Measurements from ENCODE around the gene ERF. TPM values are rescaled to one million over a fixed set of nuclear protein-coding genes. Genes with fewer than 3 reads are reported as not detected.

ERF gene
- polyA plus RNA-seq, 2 of the 4 experiments (the other 2 are of a cell fraction): 103 to 120 TPM

- H3K4me3 ChIP-seq: peak overlapping the region; percentile 77
- 24% methylated on average over 20 of the region's 25 CpGs for WGBS (ENCODE audit: missing lambda C conversion rate)
- peak overlapping the region; percentile 100 for H3K4me2 ChIP-seq
- H3K4me1 ChIP-seq: peaks cover 66% of the 10 kb centered on the region
- no peaks in the 10 kb centered on the region for H3K9me3 ChIP-seq
- TF ChIP-seq CBX8 (IDR thresholded peaks at IDR 0.05): no peak
- TF ChIP-seq, protein P1, sequence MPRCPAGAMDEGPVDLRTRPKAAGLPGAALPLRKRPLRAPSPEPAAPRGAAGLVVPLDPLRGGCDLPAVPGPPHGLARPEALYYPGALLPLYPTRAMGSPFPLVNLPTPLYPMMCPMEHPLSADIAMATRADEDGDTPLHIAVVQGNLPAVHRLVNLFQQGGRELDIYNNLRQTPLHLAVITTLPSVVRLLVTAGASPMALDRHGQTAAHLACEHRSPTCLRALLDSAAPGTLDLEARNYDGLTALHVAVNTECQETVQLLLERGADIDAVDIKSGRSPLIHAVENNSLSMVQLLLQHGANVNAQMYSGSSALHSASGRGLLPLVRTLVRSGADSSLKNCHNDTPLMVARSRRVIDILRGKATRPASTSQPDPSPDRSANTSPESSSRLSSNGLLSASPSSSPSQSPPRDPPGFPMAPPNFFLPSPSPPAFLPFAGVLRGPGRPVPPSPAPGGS (IDR thresholded peaks at IDR 0.05): no peak
- no peak for TF ChIP-seq MYC (IDR thresholded peaks at IDR 0.05; ENCODE audit: borderline replicate concordance, low read length)
- TF ChIP-seq TP53 (CRISPR knock-in tag; IDR thresholded peaks at IDR 0.05): no peak
- no peak for TF ChIP-seq EHF (CRISPR knock-in tag; IDR thresholded peaks at IDR 0.05)
- TF ChIP-seq NPAS2 (CRISPR knock-in tag; IDR thresholded peaks at IDR 0.05; ENCODE audit: borderline replicate concordance): no peak
- no peak for TF ChIP-seq KDM5A (IDR thresholded peaks at IDR 0.05)
- TF ChIP-seq SMC3 (IDR thresholded peaks at IDR 0.05): no peak
- TF ChIP-seq ZSCAN20 (CRISPR knock-in tag; IDR thresholded peaks at IDR 0.05): no peak
- TF ChIP-seq HOXB5 (CRISPR knock-in tag; IDR thresholded peaks at IDR 0.05): no peak
- no peak for TF ChIP-seq ZFP36 (IDR thresholded peaks at IDR 0.05; ENCODE audit: borderline replicate concordance, partially characterized antibody)
- TF ChIP-seq GATA3 (IDR thresholded peaks at IDR 0.05; ENCODE audit: borderline replicate concordance): no peak
- TF ChIP-seq RAD21 (conservative IDR thresholded peaks at IDR 0.05 in 1 of 2, IDR thresholded peaks at IDR 0.05 in 1 of 2): no peak
- TF ChIP-seq ATOH8 (CRISPR knock-in tag; IDR thresholded peaks at IDR 0.05; ENCODE audit: low read depth): no peak
- no peak for TF ChIP-seq PHF8 (IDR thresholded peaks at IDR 0.05; ENCODE audit: borderline replicate concordance, low read depth)
- TF ChIP-seq RARB (CRISPR knock-in tag; IDR thresholded peaks at IDR 0.05): no peak
- H3K27ac ChIP-seq: peak overlapping the region; percentile 94 to 98
- CTCF ChIA-PET: interaction anchor here (2.6 to 14.6 kb wide), 6 partner anchors 10 to 44 kb away, joined by 10 to 373 read pairs (median 42); partner anchors contain the start of genes CIC and GSK3A
- FAIRE-seq (no peak), ATAC-seq (peak; percentile 1 to 11; a peak in 3 of 6 replicates), DNase-seq (ENCODE audit: low read depth in 1 of 2, low spot score in 1 of 2) (peak in 1 of 2 experiments; percentile 66)
- POLR2A ChIA-PET: interaction anchor here (0.6 to 5.6 kb wide), 3 partner anchors 25 to 38 kb away, joined by 3 to 56 read pairs (median 3); partner anchors contain the start of gene GSK3A
Observed at GRCh38 chr19:42281146-42281826, 26.4 kb upstream of the ERF start.

- no peak for FAIRE-seq
- Histone ChIP-seq H3K27ac (peak overlapping the region; percentile 94 to 98), H3K4me3 (peak overlapping the region; percentile 77), H3K4me2 (peak overlapping the region; percentile 100), H3K9me3 (no peaks in the 10 kb centered on the region), H3K4me1 (peaks cover 61% of the 10 kb centered on the region)
- TF ChIP-seq SREBF2 (IDR thresholded peaks at IDR 0.05) (no peak), FOSB (CRISPR knock-in tag; IDR thresholded peaks at IDR 0.05) (no peak), SMC3 (IDR thresholded peaks at IDR 0.05) (no peak), ZNF302 (CRISPR knock-in tag; IDR thresholded peaks at IDR 0.05) (no peak), ZSCAN20 (CRISPR knock-in tag; IDR thresholded peaks at IDR 0.05) (no peak), KDM1A (IDR thresholded peaks at IDR 0.05; ENCODE audit: low read depth) (no peak), KDM5A (IDR thresholded peaks at IDR 0.05) (no peak), JUN (IDR thresholded peaks at IDR 0.05) (no peak), CBX8 (IDR thresholded peaks at IDR 0.05) (no peak), RNF2 (IDR thresholded peaks at IDR 0.05; ENCODE audit: borderline replicate concordance, low read depth) (no peak), MYC (IDR thresholded peaks at IDR 0.05; ENCODE audit: borderline replicate concordance, low read length) (no peak), MAZ (IDR thresholded peaks at IDR 0.05; ENCODE audit: borderline replicate concordance, low read depth, low read length) (no peak), CHD2 (IDR thresholded peaks at IDR 0.05; ENCODE audit: low read length, partially characterized antibody) (no peak), JUNB (IDR thresholded peaks at IDR 0.05) (no peak), TP53 (CRISPR knock-in tag; IDR thresholded peaks at IDR 0.05) (no peak)
- TF ChIP-seq, protein P2, sequence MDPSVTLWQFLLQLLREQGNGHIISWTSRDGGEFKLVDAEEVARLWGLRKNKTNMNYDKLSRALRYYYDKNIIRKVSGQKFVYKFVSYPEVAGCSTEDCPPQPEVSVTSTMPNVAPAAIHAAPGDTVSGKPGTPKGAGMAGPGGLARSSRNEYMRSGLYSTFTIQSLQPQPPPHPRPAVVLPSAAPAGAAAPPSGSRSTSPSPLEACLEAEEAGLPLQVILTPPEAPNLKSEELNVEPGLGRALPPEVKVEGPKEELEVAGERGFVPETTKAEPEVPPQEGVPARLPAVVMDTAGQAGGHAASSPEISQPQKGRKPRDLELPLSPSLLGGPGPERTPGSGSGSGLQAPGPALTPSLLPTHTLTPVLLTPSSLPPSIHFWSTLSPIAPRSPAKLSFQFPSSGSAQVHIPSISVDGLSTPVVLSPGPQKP (IDR thresholded peaks at IDR 0.05; ENCODE audit: low read depth, low read length): no peak
- ChIA-PET POLR2A (interaction anchor here (0.6 to 5.6 kb wide), 3 partner anchors 25 to 167 kb away, joined by 3 to 56 read pairs (median 3); partner anchors contain the start of gene GSK3A), CTCF (interaction anchor here (1.6 to 14.6 kb wide), 11 partner anchors 9 to 93 kb away, joined by 4 to 373 read pairs (median 14); partner anchors contain the start of genes CIC, ERF and GSK3A)
- DNase-seq (ENCODE audit: low read depth in 1 of 2, low spot score in 1 of 2): no peak
- peak in 1 of 2 experiments; percentile 2; a peak in 3 of 6 replicates for ATAC-seq
- 2% methylated on average over 5 of the region's 20 CpGs for WGBS (ENCODE audit: missing lambda C conversion rate)
Observed at GRCh38 chr19:42280815-42281145, 25.9 kb upstream of the ERF start.

All from A549 (cell line).